22Rv1 (cell line): ENCODE measurements around the gene VPS4A.

Experiments used
- H3K27ac ChIP-seq: fragments of 450-650 bp; 2 replicates; pipeline ENCODE4 v1.5.1; 2017
- CTCF ChIP-seq: fragments of 450-650 bp; IDR thresholded peaks from 2 replicates; pipeline ENCODE4 v1.5.1; 2017; ENCODE audit warnings: mild to moderate bottlenecking
- ZFX ChIP-seq: fragments of 450-650 bp; IDR thresholded peaks from 2 replicates; pipeline ENCODE4 v1.6.1; 2017; ENCODE audit warnings: antibody characterized with exemption, borderline replicate concordance

The VPS4A gene

GRCh38 chr16:69315486-69316311 lies 4.5 kb downstream of the VPS4A start:
- no peak for TF ChIP-seq CTCF
- TF ChIP-seq ZFX, result no peak
- H3K27ac ChIP-seq, result no peak overlapping the region

GRCh38 chr16:69316595-69317034 lies 5.5 kb downstream of the VPS4A start:
- no peak overlapping the region for H3K27ac ChIP-seq
- TF ChIP-seq ZFX (no peak), CTCF (no peak)

GRCh38 chr16:69318177-69318910 lies 7.2 kb downstream of the VPS4A start:
- TF ChIP-seq CTCF, result no peak
- no peak for TF ChIP-seq ZFX

GRCh38 chr16:69318911-69319289 lies 7.8 kb downstream of the VPS4A start:
- no peak overlapping the region for H3K27ac ChIP-seq
- TF ChIP-seq CTCF (no peak), ZFX (no peak)

More at GRCh38 chr16:69318177-69318910, 7.2 kb downstream of the VPS4A start:
- H3K27ac ChIP-seq, result no peak overlapping the region

- TF ChIP-seq CTCF, result no peak
- TF ChIP-seq ZFX, result no peak
- H3K27ac ChIP-seq, result no peak overlapping the region
Observed at GRCh38 chr16:69319381-69319780, 8.2 kb downstream of the VPS4A start.

GRCh38 chr16:69319826-69320739 lies 8.9 kb downstream of the VPS4A start:
- H3K27ac ChIP-seq, result no peak overlapping the region
- TF ChIP-seq CTCF, result no peak
